PC-9 (cell line): ENCODE results near the gene WDR72. TPM values are rescaled to one million over a fixed set of nuclear protein-coding genes. Genes with fewer than 3 reads are reported as not detected.

Experiments used
- BruUV-seq: library from RNA; stranded (reverse); fragments of 400-500 nt; replicated peaks from 2 replicates; lab custom pipeline; 2021; lab: Mats Ljungman, UMichigan
- CTCF ChIA-PET: fragments of 300-600 bp; sonication (Branson Sonifier 250); formaldehyde crosslinking; loops from one replicate; lab custom pipeline; 2022; ENCODE audit warnings: antibody characterized with exemption; lab: Charles Lee
- POLR2A ChIA-PET: fragments of 300-600 bp; sonication (Branson Sonifier 250); formaldehyde crosslinking; loops from one replicate; lab custom pipeline; 2022; ENCODE audit warnings: antibody characterized with exemption; ENCODE audit not compliant: unreplicated experiment; lab: Charles Lee
- DNase-seq, 2 experiments: peaks; one replicate each; pipeline versions ENCODE4 v3.0.0 to v3.0.0-alpha.2; 2015 to 2022; ENCODE audit warnings: mixed read lengths in 1 of 2
- H2AFZ ChIP-seq: fragments of 200-600 bp; sonication (generic); 2 replicates; pipeline ENCODE4 v1.8.1; 2017; ENCODE audit warnings: antibody characterized with exemption
- H3F3A ChIP-seq: fragments of 200-600 bp; sonication (generic); 2 replicates; pipeline ENCODE4 v1.8.1; 2017; ENCODE audit warnings: antibody characterized with exemption, mild to moderate bottlenecking, low read depth; ENCODE audit not compliant: insufficient read depth
- H3K27ac ChIP-seq: fragments of 200-600 bp; sonication (generic); 2 replicates; pipeline ENCODE4 v1.6.1; 2016; ENCODE audit warnings: mixed run types
- H3K27me3 ChIP-seq: fragments of 200-600 bp; sonication (generic); 2 replicates; pipeline ENCODE4 v1.6.1; 2016; ENCODE audit warnings: low read depth, mixed run types; ENCODE audit not compliant: insufficient read depth
- H3K36me3 ChIP-seq: fragments of 200-600 bp; sonication (generic); 2 replicates; pipeline ENCODE4 v1.6.1; 2016; ENCODE audit warnings: low read depth, mixed run types
- H3K4me1 ChIP-seq: fragments of 200-600 bp; sonication (generic); replicated peaks from 2 replicates; pipeline ENCODE4 v1.6.1; 2016; ENCODE audit warnings: mixed run types; ENCODE audit not compliant: insufficient read depth
- H3K4me2 ChIP-seq: fragments of 200-600 bp; sonication (generic); 2 replicates; pipeline ENCODE4 v1.6.1; 2017; ENCODE audit warnings: mixed run types
- H3K4me3 ChIP-seq: fragments of 200-600 bp; sonication (generic); 2 replicates; pipeline ENCODE4 v1.6.1; 2016; ENCODE audit warnings: mixed run types
- H3K79me2 ChIP-seq: fragments of 200-600 bp; sonication (generic); 2 replicates; pipeline ENCODE4 v1.6.1; 2017; ENCODE audit warnings: low read depth, mixed run types
- H3K9me2 ChIP-seq: fragments of 200-600 bp; sonication (generic); 2 replicates; pipeline ENCODE4 v1.8.1; 2017; ENCODE audit warnings: mild to moderate bottlenecking; ENCODE audit not compliant: insufficient read depth
- H3K9me3 ChIP-seq: fragments of 200-600 bp; sonication (generic); 2 replicates; pipeline ENCODE4 v1.8.1; 2016; ENCODE audit warnings: low read depth; ENCODE audit not compliant: insufficient read depth
- H4K20me1 ChIP-seq: fragments of 200-600 bp; sonication (generic); 2 replicates; pipeline ENCODE4 v1.8.1; 2017; ENCODE audit not compliant: insufficient read depth
- EZH2 ChIP-seq: fragments of 200-600 bp; sonication (generic); IDR thresholded peaks from 2 replicates; pipeline ENCODE4 v1.8.0; 2017; ENCODE audit warnings: antibody characterized with exemption, low read depth
- intact Hi-C: fragments of 100-400 bp; cut with micrococcal nuclease; formaldehyde crosslinking; loops from one replicate; pipeline ENCODE4 v1.10.0; 2022; ENCODE audit not compliant: unreplicated experiment
- total RNA-seq: library from RNA; stranded (reverse); gene quantifications from 2 replicates; pipeline ENCODE4 v1.2.3, GENCODE V29; 2021
- TF ChIP-seq, protein P1 (sequence below): fragments of 200-600 bp; sonication (generic); conservative IDR thresholded peaks from 2 replicates; pipeline ENCODE4 v1.6.1; 2017; ENCODE audit warnings: mixed run types, antibody characterized with exemption, mild to moderate bottlenecking, moderate library complexity

WDR72 gene
- total RNA-seq, 1 experiment from 2014 or later, result 1.9 TPM

GRCh38 chr15:53576841-53577240, 182.6 kb downstream of the WDR72 start:
- intact Hi-C loops, result no loop called here
- Histone ChIP-seq H3F3A (no peaks in the 10 kb centered on the region), H3K79me2 (no peaks in the 10 kb centered on the region), H4K20me1 (no peaks in the 10 kb centered on the region), H2AFZ (no peak overlapping the region), H3K27ac (no peak overlapping the region), H3K27me3 (no peaks in the 10 kb centered on the region), H3K4me3 (no peak overlapping the region), H3K36me3 (no peaks in the 10 kb centered on the region), H3K4me1 (no peaks in the 10 kb centered on the region), H3K9me2 (no peaks in the 10 kb centered on the region), H3K4me2 (no peak overlapping the region), H3K9me3 (no peaks in the 10 kb centered on the region)
- ChIA-PET CTCF (no interaction called here), POLR2A (no interaction called here)
- TF ChIP-seq, protein P1, sequence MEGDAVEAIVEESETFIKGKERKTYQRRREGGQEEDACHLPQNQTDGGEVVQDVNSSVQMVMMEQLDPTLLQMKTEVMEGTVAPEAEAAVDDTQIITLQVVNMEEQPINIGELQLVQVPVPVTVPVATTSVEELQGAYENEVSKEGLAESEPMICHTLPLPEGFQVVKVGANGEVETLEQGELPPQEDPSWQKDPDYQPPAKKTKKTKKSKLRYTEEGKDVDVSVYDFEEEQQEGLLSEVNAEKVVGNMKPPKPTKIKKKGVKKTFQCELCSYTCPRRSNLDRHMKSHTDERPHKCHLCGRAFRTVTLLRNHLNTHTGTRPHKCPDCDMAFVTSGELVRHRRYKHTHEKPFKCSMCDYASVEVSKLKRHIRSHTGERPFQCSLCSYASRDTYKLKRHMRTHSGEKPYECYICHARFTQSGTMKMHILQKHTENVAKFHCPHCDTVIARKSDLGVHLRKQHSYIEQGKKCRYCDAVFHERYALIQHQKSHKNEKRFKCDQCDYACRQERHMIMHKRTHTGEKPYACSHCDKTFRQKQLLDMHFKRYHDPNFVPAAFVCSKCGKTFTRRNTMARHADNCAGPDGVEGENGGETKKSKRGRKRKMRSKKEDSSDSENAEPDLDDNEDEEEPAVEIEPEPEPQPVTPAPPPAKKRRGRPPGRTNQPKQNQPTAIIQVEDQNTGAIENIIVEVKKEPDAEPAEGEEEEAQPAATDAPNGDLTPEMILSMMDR, result no peak
- no peak for TF ChIP-seq EZH2
- BruUV-seq, result no TSS peak
- DNase-seq, result no peak

- DNase-seq, result no peak
- ChIA-PET CTCF (no interaction called here), POLR2A (no interaction called here)
- H3F3A ChIP-seq, result no peaks in the 10 kb centered on the region
- H4K20me1 ChIP-seq, result no peaks in the 10 kb centered on the region
- no peaks in the 10 kb centered on the region for H3K27me3 ChIP-seq
- no peak for TF ChIP-seq EZH2
- TF ChIP-seq, protein P1, result no peak
- no peak overlapping the region for H3K4me2 ChIP-seq
- H3K27ac ChIP-seq, result no peak overlapping the region
- H3K9me3 ChIP-seq, result no peaks in the 10 kb centered on the region
- no peaks in the 10 kb centered on the region for H3K79me2 ChIP-seq
- no peak overlapping the region for H3K4me3 ChIP-seq
- intact Hi-C loops, result no loop called here
- no peaks in the 10 kb centered on the region for H3K9me2 ChIP-seq
- no peaks in the 10 kb centered on the region for H3K36me3 ChIP-seq
- no TSS peak for BruUV-seq
- H2AFZ ChIP-seq, result no peak overlapping the region
- H3K4me1 ChIP-seq, result no peaks in the 10 kb centered on the region
Measured at GRCh38 chr15:53573091-53573490, 186.4 kb downstream of the WDR72 start.

DNA sequence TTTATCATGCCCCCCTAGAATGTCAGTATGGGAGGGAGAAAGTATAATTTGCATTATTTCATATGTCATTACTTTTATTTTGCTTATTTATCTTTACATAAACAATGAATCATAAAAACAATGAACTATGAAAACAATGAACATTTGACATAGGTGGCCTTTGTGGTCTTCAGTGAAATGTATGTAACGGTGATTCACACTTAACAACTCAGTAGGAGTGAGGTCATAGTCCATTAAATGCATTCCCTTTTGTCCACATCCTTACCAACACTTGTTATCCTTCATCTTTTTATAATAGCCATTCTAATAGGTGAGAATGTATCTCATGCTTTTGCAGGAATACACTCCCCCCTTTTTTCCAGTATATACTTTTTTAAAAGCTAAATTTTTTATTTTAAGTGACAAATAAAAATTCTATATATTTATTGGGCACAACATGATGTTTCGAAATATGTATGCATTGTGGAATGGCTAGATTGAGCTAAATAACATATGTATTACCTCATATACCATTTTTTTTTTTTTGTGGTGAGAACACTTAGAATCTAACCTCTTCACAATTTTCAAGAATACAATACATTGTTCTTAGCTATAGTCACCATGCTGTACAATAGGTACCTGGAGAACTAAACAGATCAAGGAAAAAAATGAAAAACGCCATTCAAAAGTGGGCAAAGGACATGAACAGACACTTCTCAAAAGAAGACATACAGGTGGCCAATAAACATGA, 189.5 kb downstream of the WDR72 start:
- no peaks in the 10 kb centered on the region for H3K79me2 ChIP-seq
- no peaks in the 10 kb centered on the region for H3F3A ChIP-seq
- no peak overlapping the region for H3K4me3 ChIP-seq
- DNase-seq, result no peak
- ChIA-PET POLR2A (no interaction called here), CTCF (no interaction called here)
- no TSS peak for BruUV-seq
- TF ChIP-seq, protein P1, result no peak
- no peak for TF ChIP-seq EZH2
- no peak overlapping the region for H2AFZ ChIP-seq
- intact Hi-C loops, result no loop called here
- H3K9me2 ChIP-seq, result no peaks in the 10 kb centered on the region
- H3K27ac ChIP-seq, result no peak overlapping the region
- no peaks in the 10 kb centered on the region for H3K9me3 ChIP-seq
- H3K4me1 ChIP-seq, result no peaks in the 10 kb centered on the region
- no peaks in the 10 kb centered on the region for H3K27me3 ChIP-seq
- no peaks in the 10 kb centered on the region for H4K20me1 ChIP-seq
- no peak overlapping the region for H3K4me2 ChIP-seq
- H3K36me3 ChIP-seq, result no peaks in the 10 kb centered on the region
